IMR-90 (cell line): ENCODE measurements around the gene SPATC1L. TPM values are rescaled to one million over a fixed set of nuclear protein-coding genes. Genes with fewer than 3 reads are reported as not detected.

Source experiments
- ATAC-seq: fragments of 200-7000 bp; cut with Tn5 transposase; 2 replicates; pipeline ENCODE4 v1.9.1; 2020; ENCODE audit warnings: low read depth, mild to moderate bottlenecking, moderate library complexity
- BruUV-seq: library from RNA; stranded (reverse); fragments of 400-500 nt; replicated peaks from 2 replicates; lab custom pipeline; 2021; lab: Mats Ljungman, UMichigan
- CTCF ChIA-PET: fragments of 300-600 bp; formaldehyde crosslinking; extraction: SDS; loops from one replicate; lab custom pipeline; 2021; ENCODE audit warnings: antibody characterized with exemption; lab: Yijun Ruan, JAX
- POLR2A ChIA-PET: fragments of 300-600 bp; sonication (Branson Sonifier 250); formaldehyde crosslinking; loops from one replicate; lab custom pipeline; 2022; ENCODE audit warnings: antibody characterized with exemption; ENCODE audit not compliant: unreplicated experiment; lab: Charles Lee
- DNase-seq: peaks from one replicate; pipeline ENCODE4 v3.0.0; 2013
- H2AFZ ChIP-seq: replicated peaks from 2 replicates; pipeline ENCODE3; 2013; ENCODE audit warnings: low read length, mild to moderate bottlenecking; ENCODE audit not compliant: poor library complexity
- H2AK5ac ChIP-seq: 2 replicates; pipeline ENCODE4 v1.6.1; 2013; ENCODE audit warnings: low read depth, low read length, inconsistent platforms
- H2AK9ac ChIP-seq: replicated peaks from 2 replicates; pipeline ENCODE3; 2013; ENCODE audit warnings: mild to moderate bottlenecking, low read depth, low read length, moderate library complexity; ENCODE audit not compliant: poor library complexity
- H2BK120ac ChIP-seq: 2 replicates; pipeline ENCODE4 v1.6.1; 2013; ENCODE audit warnings: low read depth, low read length, inconsistent platforms
- H2BK15ac ChIP-seq: 3 replicates; pipeline ENCODE4 v1.6.1; 2013; ENCODE audit warnings: low read depth, low read length, inconsistent platforms
- H2BK20ac ChIP-seq: 2 replicates; pipeline ENCODE4 v1.6.1; 2013; ENCODE audit warnings: low read depth, mild to moderate bottlenecking, inconsistent platforms, low read length, moderate library complexity
- H2BK5ac ChIP-seq: 2 replicates; pipeline ENCODE4 v1.6.1; 2013; ENCODE audit warnings: mild to moderate bottlenecking, low read depth, low read length, inconsistent platforms; ENCODE audit not compliant: poor library complexity, severe bottlenecking
- H3K14ac ChIP-seq: replicated peaks from 2 replicates; pipeline ENCODE4 v1.6.1; 2013; ENCODE audit warnings: low read depth, low read length, inconsistent platforms
- H3K18ac ChIP-seq: 2 replicates; pipeline ENCODE4 v1.6.1; 2013; ENCODE audit warnings: low read depth, low read length, control low read depth
- H3K23ac ChIP-seq: 2 replicates; pipeline ENCODE4 v1.6.1; 2013; ENCODE audit warnings: low read depth, low read length, inconsistent platforms
- H3K27ac ChIP-seq: 2 replicates; pipeline ENCODE4 v1.5.1; 2013; ENCODE audit warnings: mild to moderate bottlenecking, control low read depth, low read length; ENCODE audit not compliant: insufficient read depth
- H3K27me3 ChIP-seq: 2 replicates; pipeline ENCODE4 v1.6.1; 2013; ENCODE audit warnings: low read length; ENCODE audit not compliant: control insufficient read depth, insufficient read depth
- H3K36me3 ChIP-seq: 2 replicates; pipeline ENCODE4 v1.6.1; 2013; ENCODE audit warnings: low read length, mixed read lengths; ENCODE audit not compliant: control insufficient read depth, insufficient read depth
- H3K4ac ChIP-seq: 2 replicates; pipeline ENCODE4 v1.6.1; 2013; ENCODE audit warnings: low read depth, low read length, inconsistent platforms
- H3K4me1 ChIP-seq: 2 replicates; pipeline ENCODE4 v1.6.1; 2013; ENCODE audit warnings: low read length, mixed read lengths; ENCODE audit not compliant: control insufficient read depth, insufficient read depth
- H3K4me2 ChIP-seq: 2 replicates; pipeline ENCODE4 v1.6.1; 2013; ENCODE audit warnings: low read depth, mild to moderate bottlenecking, control low read depth, low read length, moderate library complexity
- H3K4me3 ChIP-seq: 2 replicates; pipeline ENCODE4 v1.5.1; 2013; ENCODE audit warnings: low read depth, mild to moderate bottlenecking, control low read depth, low read length, moderate library complexity; ENCODE audit not compliant: insufficient read depth
- H3K56ac ChIP-seq: 2 replicates; pipeline ENCODE4 v1.6.1; 2013; ENCODE audit warnings: low read length, inconsistent platforms; ENCODE audit not compliant: insufficient read depth; ENCODE audit errors: extremely low read depth
- H3K79me1 ChIP-seq, 2 experiments: 2 replicates each; pipeline ENCODE4 v1.6.1; 2013; ENCODE audit warnings: low read length in 2 of 2, inconsistent platforms in 1 of 2, low read depth in 1 of 2
- H3K9ac ChIP-seq: 2 replicates; pipeline ENCODE4 v1.6.1; 2013; ENCODE audit warnings: low read depth, low read length, control low read depth
- H3K9me1 ChIP-seq: 2 replicates; pipeline ENCODE4 v1.6.1; 2013; ENCODE audit warnings: low read length, inconsistent platforms; ENCODE audit not compliant: insufficient read depth
- H3K9me3 ChIP-seq: 2 replicates; pipeline ENCODE4 v1.6.1; 2013; ENCODE audit warnings: low read length; ENCODE audit not compliant: control insufficient read depth, insufficient read depth
- H4K20me1 ChIP-seq: 2 replicates; pipeline ENCODE4 v1.6.1; 2013; ENCODE audit warnings: low read length, inconsistent platforms; ENCODE audit not compliant: insufficient read depth
- H4K5ac ChIP-seq: 2 replicates; pipeline ENCODE4 v1.6.1; 2013; ENCODE audit warnings: mild to moderate bottlenecking, low read depth, low read length, control low read depth
- H4K8ac ChIP-seq, 2 experiments: 2 replicates each; pipeline ENCODE4 v1.6.1; 2013; ENCODE audit warnings: low read depth in 2 of 2, low read length in 2 of 2, control low read depth in 1 of 2, inconsistent platforms in 1 of 2
- H4K91ac ChIP-seq: 2 replicates; pipeline ENCODE4 v1.6.1; 2013; ENCODE audit warnings: low read depth, low read length, inconsistent platforms; ENCODE audit not compliant: insufficient read depth
- CHD1 ChIP-seq: IDR thresholded peaks from 2 replicates; pipeline ENCODE4 v1.6.1; 2012; ENCODE audit warnings: low read depth, low read length, improper control_type of control experiment
- SMC3 ChIP-seq: fragments of 150-350 bp; IDR thresholded peaks from 2 replicates; pipeline ENCODE4 v1.6.1; 2016; ENCODE audit warnings: low read depth, mild to moderate bottlenecking, antibody characterized with exemption, low read length, moderate library complexity
- WGBS, 2 experiments: methylation state at CpG; one replicate each; pipeline versions ENCODE4 v1.1.5 to v1.1.7; 2013; ENCODE audit warnings: missing lambda C conversion rate in 2 of 2; ENCODE audit not compliant: insufficient read length in 1 of 2; ENCODE audit errors: extremely low coverage in 2 of 2; 5-methylcytosine and 5-hydroxymethylcytosine counted together
- dilution Hi-C: fragments of 300-500 bp; cut with HindIII; formaldehyde crosslinking; loops from one replicate; pipeline ENCODE4 v1.14.3; 2018; ENCODE audit warnings: low sequenced_read_pairs; ENCODE audit not compliant: unreplicated experiment
- in situ Hi-C: fragments of 300-500 bp; cut with MboI; formaldehyde crosslinking; loops from 3 replicates; pipeline ENCODE4 v1.14.3; 2019; ENCODE audit warnings: low sequenced_read_pairs, inconsistent platforms, mixed read lengths
- intact Hi-C: fragments of 100-400 bp; cut with micrococcal nuclease; formaldehyde crosslinking; loops from 2 replicates; pipeline ENCODE4 v1.10.0; 2022
- polyA plus RNA-seq, 3 experiments: library from polyadenylated mRNA; depleted of rRNA; stranded (reverse); fragments of >200 nt; gene quantifications; 2 replicates each; pipeline ENCODE4 v1.2.3, GENCODE V29; 2012; ENCODE audit warnings: low replicate concordance in 1 of 3
- total RNA-seq: library from RNA; depleted of rRNA; stranded (reverse); fragments of >200 nt; gene quantifications from 2 replicates; pipeline ENCODE4 v1.2.3, GENCODE V29; 2012

Gene SPATC1L
- total and polyA plus RNA-seq, 2 of the 4 experiments (the other 2 are of a cell fraction) = 3.8 to 17.2 TPM

DNA sequence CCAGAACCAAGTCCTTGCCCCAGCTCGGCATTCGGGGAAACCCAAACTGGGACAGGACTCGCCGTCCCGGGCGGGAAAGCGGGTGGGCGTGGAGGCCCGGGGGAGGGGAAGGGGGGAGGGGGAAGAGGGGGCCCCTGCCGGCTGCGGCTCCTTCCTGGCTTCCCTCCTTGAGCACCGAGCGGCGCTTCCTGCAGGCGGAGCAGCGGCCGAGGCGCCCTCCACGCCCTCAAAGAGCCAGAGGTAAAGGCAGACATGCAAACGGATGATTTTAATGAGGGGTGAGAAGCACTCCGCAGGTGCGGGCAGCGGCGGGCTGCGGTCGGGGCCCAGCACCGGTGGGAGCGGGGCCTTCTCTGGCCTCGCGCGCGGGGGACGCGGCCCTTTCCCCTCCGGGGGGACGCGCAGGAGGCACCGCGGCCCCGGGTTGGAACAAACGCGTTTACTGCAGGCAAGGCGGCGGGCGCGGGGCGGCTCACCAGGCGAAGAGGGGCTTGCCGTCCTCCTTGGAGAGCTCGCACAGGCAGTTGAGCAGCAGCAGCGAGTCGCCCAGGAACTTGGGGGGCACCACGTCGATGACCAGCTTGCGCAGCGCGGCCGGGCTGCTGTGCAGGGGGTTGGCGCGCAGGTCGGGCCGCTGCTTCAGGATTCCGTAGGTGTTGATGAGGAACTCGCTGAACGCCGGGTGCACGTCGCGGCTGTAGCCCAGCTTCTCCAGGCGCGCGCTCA lies 23.2 kb downstream of the SPATC1L start:
- Histone ChIP-seq H2BK5ac (no peak overlapping the region), H3K56ac (no peak overlapping the region), H2BK20ac (no peak overlapping the region), H3K4me2 (no peak overlapping the region), H3K9me1 (0 out of 2 replicates have a peak, but pooled peaks cover under 1% of the 10 kb centered on the region), H2BK15ac (no peak overlapping the region), H3K9me3 (peaks cover 2% of the 10 kb centered on the region; the same call in 1 of the 2 replicates), H3K23ac (no peak overlapping the region), H2AK9ac (no peak overlapping the region), H2AFZ (no peak overlapping the region), H3K36me3 (peaks cover 5% of the 10 kb centered on the region), H3K27ac (no peak overlapping the region), H3K14ac (no peak overlapping the region), H4K91ac (no peak overlapping the region), H2BK120ac (no peak overlapping the region), H4K20me1 (no peaks in the 10 kb centered on the region), H3K4me1 (no peaks in the 10 kb centered on the region), H3K4me3 (no peak overlapping the region), H3K27me3 (no peaks in the 10 kb centered on the region), H4K5ac (no peak overlapping the region), H2AK5ac (no peak overlapping the region), H3K4ac (no peak overlapping the region), H3K9ac (no peak overlapping the region), H4K8ac (no peak overlapping the region), H3K79me1 (no peaks in the 10 kb centered on the region), H3K18ac (no peak overlapping the region)
- POLR2A ChIA-PET = no interaction called here
- no peak for ATAC-seq
- no TSS peak for BruUV-seq
- intact Hi-C loops = no loop called here
- CTCF ChIA-PET = no interaction called here
- DNase-seq = no peak
- dilution Hi-C loops = no loop called here
- in situ Hi-C loops = no loop called here
- TF ChIP-seq SMC3 = no peak
- TF ChIP-seq CHD1 = no peak
- WGBS, 2 experiments = 83% methylated on average over 41 of the region's 72 CpGs; no CpG with 5 or more reads in 1 of the 2 experiments
